ENCODE measurements around the gene CYP3A5. TPM values are rescaled to one million over a fixed set of nuclear protein-coding genes. Genes with fewer than 3 reads are reported as not detected.

Gene CYP3A5
- total and polyA plus RNA-seq, 5 donors from 2014 or later = 0.24 to 0.92 (median 0.74) TPM; not detected in 1

DNA sequence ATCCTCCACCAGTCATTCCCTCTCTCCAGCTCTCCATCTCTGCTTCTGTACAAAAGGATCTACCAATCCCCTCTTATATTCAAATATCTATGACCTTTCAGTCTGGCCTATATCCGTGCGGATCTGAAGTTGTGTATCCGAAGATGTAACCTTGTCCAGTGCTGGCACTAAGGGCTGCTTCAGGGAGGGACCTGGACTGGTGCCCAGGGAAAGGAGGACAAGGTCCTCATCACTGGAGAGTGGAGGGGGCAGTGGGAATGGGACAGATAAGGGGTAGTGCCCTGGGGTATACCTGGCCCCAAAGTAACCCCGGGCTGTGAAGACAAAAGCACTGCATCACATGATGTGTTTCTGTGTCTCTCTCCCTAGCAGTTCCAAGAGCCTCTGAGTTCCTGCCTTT is 80.0 kb downstream of the CYP3A5 start:
- Mint-ChIP-seq H3K4me1 (no peaks in the 10 kb centered on the region), H3K27me3 (peaks cover 4% of the 10 kb centered on the region), H3K4me3 (no peak overlapping the region), H3K9me3 (no peaks in the 10 kb centered on the region), H3K36me3 (no peaks in the 10 kb centered on the region), H3K27ac (no peak overlapping the region)
- H3K27me3 ChIP-seq (ENCODE audit: control insufficient read depth, insufficient read depth, low read length) = no peaks in the 10 kb centered on the region
- no peaks in the 10 kb centered on the region for H3K9me3 ChIP-seq (ENCODE audit: control insufficient read depth in 2 of 2, low read length in 2 of 2)
- H3K36me3 ChIP-seq (ENCODE audit: control insufficient read depth, insufficient read depth, low read length) = no peaks in the 10 kb centered on the region
- H3K4me1 ChIP-seq (ENCODE audit: control insufficient read depth, insufficient read depth, low read length, poor library complexity, severe bottlenecking) = no peaks in the 10 kb centered on the region
- DNase-seq (no peak), ATAC-seq (ENCODE audit: low read depth in 2 of 2) (no peak)
- H3K4me3 ChIP-seq (ENCODE audit: low read depth, low read length) = no peak overlapping the region
- H3K27ac ChIP-seq (ENCODE audit: insufficient read depth, low read length, poor library complexity, severe bottlenecking) = no peak overlapping the region

Other genes starting within 250 kb of the CYP3A5 start
- gene PTCD1, start 241.2 kb downstream of the CYP3A5 start, total RNA-seq = 3.2 TPM
- 1 to 10 TPM in 3 of 4 donors, under 1 TPM in 1; 0.91 to 3.8 (median 3.1) TPM for gene PTCD1, start 241.2 kb downstream of the CYP3A5 start, polyA plus RNA-seq
- 43.7 TPM for gene CPSF4, start 241.1 kb downstream of the CYP3A5 start, total RNA-seq
- 10 to 100 TPM; 19.4 to 28.8 (median 23.1) TPM for gene CPSF4, start 241.1 kb downstream of the CYP3A5 start, polyA plus RNA-seq
- gene ATP5MF, start 213.8 kb downstream of the CYP3A5 start, total RNA-seq = 117 TPM
- gene ATP5MF, start 213.8 kb downstream of the CYP3A5 start, polyA plus RNA-seq = 100 to 1,000 TPM; 433 to 595 (median 475) TPM
- 15.8 TPM for gene ZNF789, start 207.1 kb downstream of the CYP3A5 start, total RNA-seq
- gene ZNF789, start 207.1 kb downstream of the CYP3A5 start, polyA plus RNA-seq = 1 to 10 TPM; 4.2 to 6.9 (median 6.2) TPM
- gene ZNF394, start 179.7 kb downstream of the CYP3A5 start, total RNA-seq = 224 TPM
- gene ZNF394, start 179.7 kb downstream of the CYP3A5 start, polyA plus RNA-seq = 10 to 100 TPM; 53.9 to 72.0 (median 69.4) TPM
- gene ZKSCAN5, start 175.3 kb downstream of the CYP3A5 start, total RNA-seq = 5.8 TPM
- gene ZKSCAN5, start 175.3 kb downstream of the CYP3A5 start, polyA plus RNA-seq = 1 to 10 TPM; 2.8 to 5.0 (median 4.2) TPM
- 3.1 TPM for gene FAM200A, start 127.9 kb downstream of the CYP3A5 start, total RNA-seq
- gene FAM200A, start 127.9 kb downstream of the CYP3A5 start, polyA plus RNA-seq = 10 to 100 TPM in 1 of 4 donors, 1 to 10 TPM in 3; 3.6 to 10.8 (median 5.2) TPM
- gene ZNF655, start 121.4 kb downstream of the CYP3A5 start, total RNA-seq = 148 TPM
- gene ZNF655, start 121.4 kb downstream of the CYP3A5 start, polyA plus RNA-seq = 100 to 1,000 TPM in 1 of 4 donors, 10 to 100 TPM in 3; 89.9 to 121 (median 95.5) TPM
- 1.1 TPM for gene TMEM225B, start 81.7 kb downstream of the CYP3A5 start, total RNA-seq
- gene TMEM225B, start 81.7 kb downstream of the CYP3A5 start, polyA plus RNA-seq = 1 to 10 TPM in 2 of 4 donors, under 1 TPM in 2; 0.67 to 2.3 (median 1.00) TPM
- gene ZSCAN25, start 63.0 kb downstream of the CYP3A5 start, total RNA-seq = 47.3 TPM
- gene ZSCAN25, start 63.0 kb downstream of the CYP3A5 start, polyA plus RNA-seq = 10 to 100 TPM in 3 of 4 donors, 1 to 10 TPM in 1; 9.9 to 20.4 (median 14.0) TPM
- not detected for gene CYP3A7, start 55.2 kb upstream of the CYP3A5 start, total RNA-seq
- gene CYP3A7, start 55.2 kb upstream of the CYP3A5 start, polyA plus RNA-seq = not detected
- not detected for gene CYP3A4, start 104.2 kb upstream of the CYP3A5 start, total RNA-seq
- not detected for gene CYP3A4, start 104.2 kb upstream of the CYP3A5 start, polyA plus RNA-seq
- gene CYP3A43, start 148.0 kb upstream of the CYP3A5 start, total RNA-seq = not detected
- gene CYP3A43, start 148.0 kb upstream of the CYP3A5 start, polyA plus RNA-seq = not detected
- 0.99 TPM for gene OR2AE1, start 197.0 kb upstream of the CYP3A5 start, total RNA-seq
- not detected for gene OR2AE1, start 197.0 kb upstream of the CYP3A5 start, polyA plus RNA-seq
- 28.6 TPM for gene TRIM4, start 239.5 kb upstream of the CYP3A5 start, total RNA-seq
- 10 to 100 TPM; 21.3 to 32.6 (median 27.8) TPM for gene TRIM4, start 239.5 kb upstream of the CYP3A5 start, polyA plus RNA-seq
- 0.35 TPM for gene GJC3, start 249.6 kb upstream of the CYP3A5 start, total RNA-seq
- 1 to 10 TPM in 3 of 4 donors, under 1 TPM in 1; 1.00 to 3.0 (median 1.5) TPM for gene GJC3, start 249.6 kb upstream of the CYP3A5 start, polyA plus RNA-seq